Measurements from ENCODE around the gene CASKIN1.
A peak's percentile ranks its signal among the peaks of the same experiment; 100 is the strongest.
"Not testable (repeated sequence)": the region's sequence is repeated elsewhere in the genome, so short reads cannot be mapped to it uniquely, and the experiment has no call there.

CASKIN1 gene

DNA sequence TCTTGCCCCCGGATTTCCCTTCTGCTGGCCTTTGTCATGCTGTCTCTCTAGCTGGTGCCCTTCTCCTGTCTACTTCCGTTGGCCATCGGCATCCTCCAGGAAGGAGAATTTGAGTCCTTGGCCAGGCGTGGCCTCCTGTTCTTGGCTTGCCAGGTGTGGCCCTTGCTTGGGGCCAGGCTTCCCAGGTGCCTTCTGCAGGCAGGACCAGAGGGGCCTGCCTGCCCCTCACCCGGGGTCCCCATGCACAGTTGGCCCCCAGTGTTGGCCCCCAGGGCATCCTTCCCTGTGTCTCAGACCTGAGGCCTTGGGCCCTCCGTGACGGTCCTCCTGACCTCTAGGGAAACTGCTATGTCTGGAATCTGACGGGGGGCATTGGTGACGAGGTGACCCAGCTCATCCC lies 11.5 kb upstream of the CASKIN1 start:
- Histone ChIP-seq H3K27me3 (ENCODE audit: insufficient read depth, low read length) (no peaks in the 10 kb centered on the region; the same call in 1 of the 2 replicates), H3K9me3 (ENCODE audit: insufficient read depth, low read depth, low read length) (no peaks in the 10 kb centered on the region), H3K27ac (ENCODE audit: low read depth, low read length) (no peak overlapping the region), H3K4me3 (ENCODE audit: low read length) (no peak overlapping the region), H3K9ac (ENCODE audit: low read depth, low read length) (no peak overlapping the region), H3K36me3 (ENCODE audit: insufficient read depth, low read length) (peaks cover 44% of the 10 kb centered on the region), H3K4me1 (ENCODE audit: insufficient read depth, low read length) (peaks cover 9% of the 10 kb centered on the region; the same call in 1 of the 2 replicates)
- 94% methylated on average over 9 of the region's 9 CpGs for WGBS

DNA sequence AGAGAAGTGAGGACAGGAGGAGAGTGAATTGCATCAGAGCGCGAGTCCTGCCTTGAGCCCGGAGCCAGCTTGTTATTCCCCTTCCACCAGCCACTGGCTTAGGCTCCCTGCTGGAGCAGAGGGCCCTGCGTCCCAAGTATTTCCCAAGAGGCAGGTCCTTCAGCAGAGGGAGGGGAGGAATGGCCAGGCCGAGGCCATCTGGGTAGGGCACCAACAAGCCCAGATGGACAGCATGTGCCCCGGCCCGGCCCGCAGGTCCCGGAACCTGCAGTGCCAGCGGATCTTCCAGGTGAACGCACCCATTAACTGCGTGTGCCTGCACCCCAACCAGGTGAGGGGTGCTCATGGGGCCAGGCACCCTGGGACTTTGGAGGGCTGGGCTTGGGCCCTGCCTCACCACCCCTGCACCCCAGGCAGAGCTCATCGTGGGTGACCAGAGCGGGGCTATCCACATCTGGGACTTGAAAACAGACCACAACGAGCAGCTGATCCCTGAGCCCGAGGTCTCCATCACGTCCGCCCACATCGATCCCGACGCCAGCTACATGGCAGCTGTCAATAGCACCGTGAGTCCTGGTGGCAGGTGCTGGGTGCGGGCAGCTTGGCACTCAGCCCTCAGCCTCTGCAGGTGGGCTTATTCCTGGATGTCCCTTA lies 10.5 kb upstream of the CASKIN1 start:
- Histone ChIP-seq H3K27me3 (ENCODE audit: insufficient read depth, low read length) (no peaks in the 10 kb centered on the region; the same call in 1 of the 2 replicates), H3K9ac (ENCODE audit: low read depth, low read length) (no peak overlapping the region), H3K27ac (ENCODE audit: low read depth, low read length) (no peak overlapping the region), H3K4me3 (ENCODE audit: low read length) (no peak overlapping the region), H3K4me1 (ENCODE audit: insufficient read depth, low read length) (peaks cover 7% of the 10 kb centered on the region; the same call in 1 of the 2 replicates), H3K36me3 (ENCODE audit: insufficient read depth, low read length) (peaks cover 34% of the 10 kb centered on the region), H3K9me3 (ENCODE audit: insufficient read depth, low read depth, low read length) (no peaks in the 10 kb centered on the region)
- 95% methylated on average over 23 of the region's 23 CpGs for WGBS

DNA sequence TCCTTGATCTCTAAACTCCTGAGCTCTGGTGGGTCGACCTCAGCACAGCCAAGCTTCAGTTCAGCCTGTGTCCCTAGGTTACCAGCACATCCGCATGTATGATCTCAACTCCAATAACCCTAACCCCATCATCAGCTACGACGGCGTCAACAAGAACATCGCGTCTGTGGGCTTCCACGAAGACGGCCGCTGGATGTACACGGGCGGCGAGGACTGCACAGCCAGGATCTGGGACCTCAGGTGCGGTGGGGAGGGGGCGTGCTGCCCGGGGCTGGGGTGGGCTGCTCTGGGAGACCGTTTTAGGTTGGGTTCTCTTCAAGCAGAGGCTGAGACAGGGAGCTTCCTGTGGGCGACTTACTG lies 10.0 kb upstream of the CASKIN1 start:
- Histone ChIP-seq H3K27me3 (ENCODE audit: insufficient read depth, low read length) (no peaks in the 10 kb centered on the region; the same call in 1 of the 2 replicates), H3K4me1 (ENCODE audit: insufficient read depth, low read length) (peaks cover 7% of the 10 kb centered on the region; the same call in 1 of the 2 replicates), H3K9me3 (ENCODE audit: insufficient read depth, low read depth, low read length) (no peaks in the 10 kb centered on the region), H3K36me3 (ENCODE audit: insufficient read depth, low read length) (peaks cover 31% of the 10 kb centered on the region), H3K9ac (ENCODE audit: low read depth, low read length) (peak overlapping the region; percentile 97), H3K4me3 (ENCODE audit: low read length) (peak overlapping the region; percentile 95), H3K27ac (ENCODE audit: low read depth, low read length) (no peak overlapping the region)
- 92% methylated on average over 18 of the region's 18 CpGs for WGBS

DNA sequence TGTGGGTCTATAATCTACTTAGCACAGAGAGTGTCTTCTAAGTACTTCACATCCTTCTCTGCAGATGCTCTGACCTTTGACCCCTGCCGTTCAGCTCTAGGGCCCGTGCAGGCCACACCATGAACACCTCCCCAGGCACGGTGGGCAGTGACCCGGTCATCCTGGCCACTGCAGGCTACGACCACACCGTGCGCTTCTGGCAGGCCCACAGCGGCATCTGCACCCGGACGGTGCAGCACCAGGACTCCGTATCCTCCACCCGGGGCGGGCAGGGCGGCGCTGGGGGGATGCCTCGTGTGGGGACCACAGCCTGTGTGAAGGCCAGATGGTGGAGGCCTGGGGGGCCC lies 9.5 kb upstream of the CASKIN1 start:
- Histone ChIP-seq H3K27ac (ENCODE audit: low read depth, low read length) (peak overlapping the region; percentile 95; the same call in 1 of the 2 replicates), H3K4me3 (ENCODE audit: low read length) (peak overlapping the region; percentile 95), H3K9ac (ENCODE audit: low read depth, low read length) (peak overlapping the region; percentile 97), H3K36me3 (ENCODE audit: insufficient read depth, low read length) (peaks cover 31% of the 10 kb centered on the region), H3K27me3 (ENCODE audit: insufficient read depth, low read length) (no peaks in the 10 kb centered on the region; the same call in 1 of the 2 replicates), H3K9me3 (ENCODE audit: insufficient read depth, low read depth, low read length) (no peaks in the 10 kb centered on the region), H3K4me1 (ENCODE audit: insufficient read depth, low read length) (peaks cover 7% of the 10 kb centered on the region; the same call in 1 of the 2 replicates)
- 21% methylated on average over 16 of the region's 16 CpGs for WGBS

DNA sequence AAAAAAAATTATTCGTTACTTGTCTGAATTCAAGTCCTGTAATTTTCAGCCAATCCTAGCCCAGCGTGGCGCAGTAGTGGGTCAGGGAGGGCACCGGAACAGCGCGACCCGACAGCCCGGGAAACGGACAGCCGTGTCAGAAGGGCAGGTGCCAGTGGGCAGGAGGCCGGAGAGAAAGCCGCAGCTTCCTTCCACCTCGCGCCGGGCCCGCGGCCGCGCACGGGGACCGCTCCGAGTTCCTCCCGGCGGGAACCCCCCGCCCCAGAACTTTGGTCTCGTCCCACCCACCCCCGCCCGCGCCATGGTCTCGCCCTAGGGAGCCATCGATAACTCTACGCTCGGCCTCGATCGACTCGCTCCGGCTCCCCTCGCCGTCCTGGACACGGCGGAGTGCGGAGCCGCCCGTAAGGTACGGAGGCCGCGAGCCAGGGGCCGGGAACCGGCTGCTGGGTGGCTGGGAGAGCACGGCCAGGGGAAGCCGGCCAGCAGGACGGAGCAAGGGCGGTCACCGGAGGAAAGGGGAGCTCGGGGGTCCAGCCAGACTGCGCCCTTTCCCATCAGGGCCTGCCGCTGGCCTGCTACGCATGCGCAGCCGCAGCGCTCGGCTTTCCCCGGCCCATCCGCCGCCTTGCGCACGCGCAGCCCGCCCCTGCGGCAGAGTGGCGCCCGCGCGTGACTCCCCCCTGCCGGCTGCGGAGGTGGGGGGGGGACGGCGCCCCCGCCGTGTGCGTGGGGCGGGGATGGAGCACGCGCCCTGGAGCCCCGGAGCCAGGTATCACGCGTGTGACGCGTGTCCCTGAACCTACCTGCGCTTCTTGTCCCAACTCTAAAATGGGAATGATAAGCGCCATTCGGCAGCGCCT lies 8.9 kb upstream of the CASKIN1 start, which contains the start of gene MLST8:
MLST8 (plus strand) TSS at position 351 of the 863 bp plus-strand sequence. CDS start 632 bp downstream, outside the sequence.
- H3K9ac ChIP-seq (ENCODE audit: low read depth, low read length): peak within 1 kb of the TSS; percentile 97
- WGBS: under 1% methylated on average over 93 of the region's 93 CpGs
- peaks cover 7% of the 10 kb centered on the region; the same call in 1 of the 2 replicates for H3K4me1 ChIP-seq (ENCODE audit: insufficient read depth, low read length)
- H3K27me3 ChIP-seq (ENCODE audit: insufficient read depth, low read length): peaks cover 4% of the 10 kb centered on the region
- H3K36me3 ChIP-seq (ENCODE audit: insufficient read depth, low read length): peaks cover 31% of the 10 kb centered on the region
- peak within 1 kb of the TSS; percentile 95 for H3K27ac ChIP-seq (ENCODE audit: low read depth, low read length)
- H3K9me3 ChIP-seq (ENCODE audit: insufficient read depth, low read depth, low read length): no peaks in the 10 kb centered on the region
- peak within 1 kb of the TSS; percentile 95 for H3K4me3 ChIP-seq (ENCODE audit: low read length)

DNA sequence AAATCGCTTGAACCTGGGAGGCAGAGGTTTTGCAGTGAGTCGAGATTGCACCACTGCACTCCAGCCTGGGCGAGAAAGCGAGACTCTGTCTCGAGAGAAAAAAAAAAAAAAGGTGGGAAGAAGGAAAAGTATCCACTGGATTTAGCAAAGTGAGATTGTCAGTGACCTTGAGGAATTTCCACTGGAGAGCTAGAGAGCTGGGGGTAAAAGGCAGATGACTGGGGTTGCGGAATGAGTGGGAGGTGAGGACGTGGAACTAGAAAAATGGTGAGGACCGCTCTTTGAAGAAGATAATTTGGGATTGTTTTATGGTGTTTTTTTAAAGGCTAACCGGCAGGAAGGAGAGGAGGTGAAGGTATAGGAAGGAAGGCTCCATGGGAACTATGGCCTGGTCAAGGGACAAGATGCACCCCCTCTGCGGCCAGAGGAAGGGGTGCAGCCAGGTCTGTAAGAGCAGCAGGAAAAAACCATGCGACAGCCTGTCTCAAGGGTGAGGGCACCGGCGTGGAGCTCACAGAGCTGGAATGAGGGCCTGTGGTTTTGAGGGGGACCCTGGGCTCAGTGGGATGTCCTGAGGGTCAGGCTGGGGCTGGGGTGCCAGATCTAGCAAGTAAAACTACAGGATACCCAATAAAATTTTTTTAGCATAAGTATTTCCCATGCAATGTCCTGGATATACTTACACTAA lies 8.2 kb upstream of the CASKIN1 start:
- 79% methylated on average over 13 of the region's 13 CpGs for WGBS

DNA sequence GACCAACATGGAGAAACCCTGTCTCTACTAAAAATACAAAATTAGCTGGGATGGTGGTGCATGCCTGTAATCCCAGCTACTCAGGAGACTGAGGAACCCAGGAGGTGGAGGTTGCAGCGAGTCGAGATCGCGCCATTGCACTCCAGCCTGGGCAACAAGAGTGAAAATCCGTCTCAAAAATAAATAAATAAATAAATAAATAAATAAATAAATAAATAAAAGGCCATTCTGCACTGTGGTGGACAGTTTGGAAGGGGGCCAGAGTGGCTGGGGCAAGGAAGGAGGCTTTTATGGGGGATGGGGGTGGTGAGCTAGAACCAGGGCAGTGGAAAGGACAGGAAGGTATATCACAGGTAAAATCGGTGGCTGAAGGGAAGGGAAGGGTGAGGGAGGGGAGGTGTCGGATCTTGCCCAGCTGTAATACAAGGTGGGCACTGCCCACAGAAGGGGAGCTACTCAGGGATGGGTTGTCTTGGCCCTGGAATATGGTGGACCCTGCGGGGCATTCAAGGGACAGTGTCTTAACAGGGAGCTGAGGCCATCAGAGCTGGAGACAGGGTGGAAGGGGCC lies 6.8 kb upstream of the CASKIN1 start:
- peaks cover 22% of the 10 kb centered on the region for H3K27me3 ChIP-seq (ENCODE audit: insufficient read depth, low read length)
- not testable (repeated sequence) for H3K27ac ChIP-seq (ENCODE audit: low read depth, low read length); H3K9ac ChIP-seq (ENCODE audit: low read depth, low read length); H3K9me3 ChIP-seq (ENCODE audit: insufficient read depth, low read depth, low read length); H3K4me3 ChIP-seq (ENCODE audit: low read length); H3K4me1 ChIP-seq (ENCODE audit: insufficient read depth, low read length)
- H3K36me3 ChIP-seq (ENCODE audit: insufficient read depth, low read length): peaks cover 16% of the 10 kb centered on the region
- 96% methylated on average over 5 of the region's 8 CpGs for WGBS

More for the DNA sequence above, 8.2 kb upstream of the CASKIN1 start:
- Histone ChIP-seq H3K9ac (ENCODE audit: low read depth, low read length) (peak overlapping the region; percentile 97), H3K27me3 (ENCODE audit: insufficient read depth, low read length) (peaks cover 10% of the 10 kb centered on the region), H3K36me3 (ENCODE audit: insufficient read depth, low read length) (peaks cover 30% of the 10 kb centered on the region), H3K9me3 (ENCODE audit: insufficient read depth, low read depth, low read length) (no peaks in the 10 kb centered on the region), H3K27ac (ENCODE audit: low read depth, low read length) (no peak overlapping the region), H3K4me1 (ENCODE audit: insufficient read depth, low read length) (peaks cover 7% of the 10 kb centered on the region; the same call in 1 of the 2 replicates), H3K4me3 (ENCODE audit: low read length) (peak overlapping the region; percentile 95)

DNA sequence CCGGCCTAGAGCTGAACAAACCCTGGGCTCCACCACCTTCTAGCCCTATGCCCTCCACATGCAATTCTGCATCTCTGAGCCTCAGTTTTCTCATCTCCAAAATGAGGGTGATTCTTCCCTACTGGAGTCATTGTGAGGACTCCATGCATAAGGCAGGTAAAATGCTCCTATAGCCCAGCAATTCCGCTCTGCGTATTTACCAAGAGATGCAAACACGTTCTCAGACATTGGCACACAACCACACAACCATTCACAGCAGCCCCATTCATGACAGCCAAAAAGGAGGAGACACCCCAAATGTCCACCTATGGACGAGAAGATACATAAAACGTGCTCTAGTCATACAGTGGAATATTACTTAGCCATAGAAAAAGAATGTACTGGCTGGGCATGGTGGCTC lies 3.9 kb upstream of the CASKIN1 start:
- Histone ChIP-seq H3K4me1 (ENCODE audit: insufficient read depth, low read length) (0 out of 2 replicates have a peak, but pooled peaks cover 4% of the 10 kb centered on the region), H3K27me3 (ENCODE audit: insufficient read depth, low read length) (peaks cover 44% of the 10 kb centered on the region), H3K27ac (ENCODE audit: low read depth, low read length) (no peak overlapping the region), H3K36me3 (ENCODE audit: insufficient read depth, low read length) (no peaks in the 10 kb centered on the region), H3K9me3 (ENCODE audit: insufficient read depth, low read depth, low read length) (no peaks in the 10 kb centered on the region), H3K9ac (ENCODE audit: low read depth, low read length) (no peak overlapping the region), H3K4me3 (ENCODE audit: low read length) (no peak overlapping the region)
- 86% methylated on average over 6 of the region's 6 CpGs for WGBS

DNA sequence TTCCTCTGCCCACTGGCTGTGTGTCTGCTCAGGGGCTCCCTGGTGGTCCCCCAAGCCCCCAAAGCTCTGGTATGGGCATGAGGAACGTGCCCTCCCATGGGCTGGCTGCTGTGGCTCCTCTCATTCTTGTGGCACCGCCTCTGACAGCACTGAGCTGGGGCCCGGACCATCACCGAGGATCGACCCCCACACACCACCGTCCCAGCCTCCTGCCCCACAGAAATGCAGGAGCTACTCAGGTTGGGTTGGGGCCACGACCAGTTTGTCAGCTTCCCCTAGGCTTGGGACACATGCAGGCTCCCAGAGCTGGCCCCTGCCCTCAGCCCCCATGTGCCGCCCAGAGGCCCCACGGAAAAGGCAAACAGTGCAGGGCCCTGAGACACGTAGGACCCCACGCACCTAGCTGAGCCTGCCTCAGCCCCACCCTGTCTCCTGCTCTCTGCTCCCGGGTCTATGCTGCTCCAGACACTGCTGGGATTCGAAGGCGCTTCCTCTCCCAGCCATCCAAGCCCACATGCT lies 3.3 kb upstream of the CASKIN1 start:
- no peaks in the 10 kb centered on the region for H3K36me3 ChIP-seq (ENCODE audit: insufficient read depth, low read length)
- H3K4me3 ChIP-seq (ENCODE audit: low read length): no peak overlapping the region
- H3K4me1 ChIP-seq (ENCODE audit: insufficient read depth, low read length): 0 out of 2 replicates have a peak, but pooled peaks cover 2% of the 10 kb centered on the region
- H3K9ac ChIP-seq (ENCODE audit: low read depth, low read length): no peak overlapping the region
- H3K27ac ChIP-seq (ENCODE audit: low read depth, low read length): no peak overlapping the region
- no peaks in the 10 kb centered on the region for H3K9me3 ChIP-seq (ENCODE audit: insufficient read depth, low read depth, low read length)
- 76% methylated on average over 14 of the region's 14 CpGs for WGBS
- peaks cover 50% of the 10 kb centered on the region for H3K27me3 ChIP-seq (ENCODE audit: insufficient read depth, low read length)

DNA sequence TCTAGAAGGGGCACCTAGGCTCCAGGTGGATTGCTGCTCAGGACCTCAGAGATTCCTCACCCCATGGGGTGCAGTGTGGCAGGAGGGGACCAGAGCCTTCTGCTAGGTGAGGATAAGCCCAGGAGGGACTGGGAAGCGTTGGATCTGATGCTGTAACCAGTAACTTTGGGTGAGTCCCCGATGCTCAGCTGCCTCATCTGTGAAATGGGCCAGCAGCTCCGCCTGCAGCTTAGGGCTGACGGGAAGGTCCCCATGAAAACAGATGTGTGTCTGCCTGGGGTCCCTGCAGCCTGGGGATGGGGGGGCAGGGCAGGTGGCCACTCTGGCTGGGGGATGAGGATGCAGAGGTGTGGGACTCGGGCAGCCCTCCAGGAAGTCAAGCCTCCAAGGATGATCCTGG lies 2.7 kb upstream of the CASKIN1 start:
- Histone ChIP-seq H3K9ac (ENCODE audit: low read depth, low read length) (no peak overlapping the region), H3K9me3 (ENCODE audit: insufficient read depth, low read depth, low read length) (no peaks in the 10 kb centered on the region), H3K4me1 (ENCODE audit: insufficient read depth, low read length) (no peaks in the 10 kb centered on the region), H3K4me3 (ENCODE audit: low read length) (no peak overlapping the region), H3K36me3 (ENCODE audit: insufficient read depth, low read length) (no peaks in the 10 kb centered on the region), H3K27ac (ENCODE audit: low read depth, low read length) (no peak overlapping the region), H3K27me3 (ENCODE audit: insufficient read depth, low read length) (peaks cover 52% of the 10 kb centered on the region)
- WGBS: 78% methylated on average over 5 of the region's 5 CpGs
